Gastroesophageal sphincter (tissue), 3 donors: Measurements from ENCODE around the gene KDM5A.
"Not testable (repeated sequence)": the region's sequence is repeated elsewhere in the genome, so short reads cannot be mapped to it uniquely, and the experiment has no call there.

ENCODE experiments used
- EP300 ChIP-seq: sonication (generic); formaldehyde crosslinking; IDR thresholded peaks from one replicate; pipeline ENCODE4 v1.6.1; 2017; ENCODE audit warnings: antibody characterized with exemption, mild to moderate bottlenecking
- POLR2A ChIP-seq, 2 donors: fragments of 450-650 bp; IDR thresholded peaks; one replicate each; pipeline ENCODE4 v1.6.1; 2017; ENCODE audit warnings: antibody characterized with exemption in 2 of 2, mild to moderate bottlenecking in 2 of 2, moderate library complexity in 1 of 2
- POLR2AphosphoS5 ChIP-seq: sonication (generic); formaldehyde crosslinking; IDR thresholded peaks from one replicate; pipeline ENCODE4 v1.6.1; 2017; ENCODE audit warnings: antibody characterized with exemption
- TF ChIP-seq, protein P1 (sequence below), 4 experiments: fragments of 200-600 bp in 2 of 4; fragments of 450-650 bp in 2 of 4; sonication (generic) in 1 of 4; IDR thresholded peaks; one replicate each; pipeline ENCODE4 v1.5.1; 2017 to 2019; ENCODE audit warnings: antibody characterized with exemption in 4 of 4, mild to moderate bottlenecking in 2 of 4, moderate library complexity in 2 of 4

DNA sequence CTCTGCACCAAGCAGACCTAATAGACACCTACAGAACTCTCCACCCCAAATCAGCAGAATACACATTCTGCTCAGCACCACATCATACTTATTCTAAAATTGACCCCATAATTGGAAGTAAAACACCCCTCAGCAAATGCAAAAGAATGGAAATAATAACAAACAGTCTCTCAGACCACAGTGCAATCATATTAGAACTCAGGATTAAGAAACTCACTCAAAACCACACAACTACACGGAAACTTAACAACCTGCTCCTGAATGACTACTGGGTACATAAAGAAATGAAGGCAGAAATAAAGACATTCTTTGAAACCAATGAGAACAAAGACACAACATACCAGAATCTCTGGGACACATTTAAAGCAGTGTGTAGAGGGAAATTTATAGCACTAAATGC lies 89.0 kb downstream of the KDM5A start:
- TF ChIP-seq, protein P1, sequence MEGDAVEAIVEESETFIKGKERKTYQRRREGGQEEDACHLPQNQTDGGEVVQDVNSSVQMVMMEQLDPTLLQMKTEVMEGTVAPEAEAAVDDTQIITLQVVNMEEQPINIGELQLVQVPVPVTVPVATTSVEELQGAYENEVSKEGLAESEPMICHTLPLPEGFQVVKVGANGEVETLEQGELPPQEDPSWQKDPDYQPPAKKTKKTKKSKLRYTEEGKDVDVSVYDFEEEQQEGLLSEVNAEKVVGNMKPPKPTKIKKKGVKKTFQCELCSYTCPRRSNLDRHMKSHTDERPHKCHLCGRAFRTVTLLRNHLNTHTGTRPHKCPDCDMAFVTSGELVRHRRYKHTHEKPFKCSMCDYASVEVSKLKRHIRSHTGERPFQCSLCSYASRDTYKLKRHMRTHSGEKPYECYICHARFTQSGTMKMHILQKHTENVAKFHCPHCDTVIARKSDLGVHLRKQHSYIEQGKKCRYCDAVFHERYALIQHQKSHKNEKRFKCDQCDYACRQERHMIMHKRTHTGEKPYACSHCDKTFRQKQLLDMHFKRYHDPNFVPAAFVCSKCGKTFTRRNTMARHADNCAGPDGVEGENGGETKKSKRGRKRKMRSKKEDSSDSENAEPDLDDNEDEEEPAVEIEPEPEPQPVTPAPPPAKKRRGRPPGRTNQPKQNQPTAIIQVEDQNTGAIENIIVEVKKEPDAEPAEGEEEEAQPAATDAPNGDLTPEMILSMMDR (IDR thresholded peaks at IDR 0.05): not testable (repeated sequence)
- not testable (repeated sequence) for TF ChIP-seq EP300; POLR2A (IDR thresholded peaks at IDR 0.05); POLR2AphosphoS5
